GM15510 (cell line): Measurements from ENCODE around the gene DIP2A.

Experiments used
- POLR2A ChIP-seq: IDR thresholded peaks from 3 replicates; pipeline ENCODE4 v1.6.1; 2011; ENCODE audit warnings: borderline replicate concordance; ENCODE audit not compliant: insufficient read length; ENCODE audit errors: extremely low read depth

Gene DIP2A

DNA sequence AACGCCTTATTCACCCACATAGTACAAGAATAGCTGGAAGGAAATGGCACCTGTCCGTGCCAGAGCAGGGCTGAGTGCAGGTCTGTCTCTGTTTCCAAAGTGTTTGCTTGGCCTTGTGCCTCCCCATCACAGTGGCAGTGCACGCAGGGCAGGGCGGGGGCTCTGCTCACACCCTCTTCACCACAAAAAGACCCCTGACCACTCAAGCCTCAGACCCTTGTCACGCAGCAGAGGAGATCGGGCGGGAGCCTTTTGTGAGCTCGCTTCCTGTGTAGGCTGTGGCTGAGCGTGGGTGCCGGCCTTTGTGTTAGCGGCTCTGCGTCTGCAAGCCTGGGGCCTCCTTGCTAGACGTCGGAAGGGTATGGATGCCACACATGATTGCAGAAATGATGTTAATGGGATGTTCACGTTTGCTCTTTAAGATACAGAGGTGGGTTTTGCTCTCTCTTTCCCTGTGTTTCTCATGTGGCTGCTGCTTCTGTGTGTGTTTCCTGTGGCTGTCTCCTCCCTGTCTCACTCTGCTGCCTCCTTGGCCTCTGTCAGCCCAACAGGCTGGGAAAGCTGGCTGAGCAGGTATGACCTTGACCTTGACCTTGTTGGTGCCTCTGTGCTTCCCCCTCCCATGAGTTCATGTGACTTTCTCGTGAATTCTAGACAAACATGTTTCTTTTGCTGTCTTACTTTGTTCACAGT lies 100.7 kb downstream of the DIP2A start:
- TF ChIP-seq POLR2A: peak; percentile 17

DNA sequence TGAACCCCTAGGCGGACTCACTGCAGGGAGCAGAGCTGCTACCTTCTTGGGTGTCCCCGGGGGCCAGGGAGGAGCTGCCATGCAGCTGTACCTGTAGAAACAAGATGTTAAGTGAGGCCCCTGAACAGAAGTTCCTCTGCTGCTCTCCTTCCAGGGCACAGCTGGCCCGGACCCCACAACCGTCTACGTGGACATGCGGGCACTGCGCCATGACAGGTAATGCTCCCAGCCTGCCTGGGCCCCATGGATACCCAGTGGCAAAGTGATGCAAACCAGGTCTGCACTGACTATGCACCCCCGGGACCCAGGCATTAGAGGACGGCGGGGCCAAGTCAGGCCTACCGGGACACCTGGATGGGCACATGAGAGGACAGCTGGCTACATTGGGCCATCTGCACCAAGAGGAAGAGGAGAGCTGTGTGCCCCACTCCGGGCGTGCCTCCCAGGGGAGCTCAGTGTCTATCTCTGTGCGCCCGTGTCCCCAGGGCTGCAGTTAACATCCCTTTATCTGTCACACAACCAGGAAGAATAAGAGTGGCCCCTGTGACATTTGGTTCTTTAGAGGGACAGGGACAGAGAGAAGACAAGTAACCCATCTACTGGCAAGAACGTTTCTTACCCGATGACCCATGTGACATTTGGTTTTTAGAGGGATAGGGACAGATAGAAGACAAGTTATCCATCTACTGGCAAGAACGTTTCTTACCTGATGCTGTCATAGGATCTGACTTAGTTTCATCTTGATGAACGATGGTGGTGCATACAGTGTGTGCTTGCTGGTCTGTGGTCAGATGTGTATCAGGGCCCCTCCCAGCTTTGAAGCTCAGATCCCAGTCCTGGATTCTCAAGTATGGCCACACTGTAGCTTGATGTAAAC lies 102.1 kb downstream of the DIP2A start:
- TF ChIP-seq POLR2A: no peak

- no peak for TF ChIP-seq POLR2A
Measured at GRCh38 chr21:46561445-46562090, 102.9 kb downstream of the DIP2A start.

DNA sequence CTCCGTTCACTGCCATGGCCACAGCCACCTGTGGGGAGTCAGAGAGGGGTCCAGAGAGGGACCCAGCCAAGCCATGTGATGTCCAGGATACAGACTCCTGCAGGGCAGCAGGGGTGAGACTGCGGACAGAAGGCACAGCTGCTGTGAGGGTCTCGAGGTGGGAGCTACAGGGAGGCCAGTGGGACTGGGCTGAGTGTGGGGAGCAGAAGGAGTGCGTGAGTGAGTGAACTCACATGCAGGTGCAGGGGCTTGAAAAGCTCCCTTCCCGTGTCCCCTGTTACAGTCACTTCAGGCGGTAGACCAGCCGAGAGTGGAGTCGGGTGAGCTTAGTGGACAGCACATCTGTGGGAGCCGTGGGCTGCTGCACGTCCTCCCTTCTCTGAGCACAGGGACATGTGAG lies 103.8 kb downstream of the DIP2A start:
- TF ChIP-seq POLR2A: no peak

- TF ChIP-seq POLR2A: no peak
Measured at GRCh38 chr21:46562964-46563607, 104.4 kb downstream of the DIP2A start.

GRCh38 chr21:46564391-46564790 lies 105.7 kb downstream of the DIP2A start:
- no peak for TF ChIP-seq POLR2A

GRCh38 chr21:46567348-46567747 lies 108.7 kb downstream of the DIP2A start:
- no peak for TF ChIP-seq POLR2A

- TF ChIP-seq POLR2A: no peak
Measured at GRCh38 chr21:46568562-46568961, 109.9 kb downstream of the DIP2A start.

DNA sequence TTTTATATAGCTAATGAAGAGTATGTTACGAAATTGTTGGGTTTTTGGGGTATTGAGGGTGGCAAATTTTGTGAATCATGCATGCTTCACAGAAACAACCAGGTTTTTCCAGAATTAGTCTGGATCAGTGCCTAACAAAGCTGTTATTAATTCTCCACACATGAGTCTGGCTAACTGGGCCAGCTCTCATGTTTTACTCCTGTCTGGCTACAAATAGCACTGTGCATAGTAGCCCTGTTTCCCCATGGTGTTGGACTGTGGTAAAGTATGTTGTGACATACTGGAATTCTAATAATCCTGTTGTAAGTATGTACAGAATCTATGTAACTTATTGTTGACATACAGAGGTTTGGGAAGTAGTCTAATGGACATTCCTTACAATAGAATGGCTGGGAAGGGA lies 110.4 kb downstream of the DIP2A start:
- no peak for TF ChIP-seq POLR2A

- no peak for TF ChIP-seq POLR2A
Measured at GRCh38 chr21:46570119-46570518, 111.4 kb downstream of the DIP2A start.

- TF ChIP-seq POLR2A: no peak
Measured at GRCh38 chr21:46570631-46571030, 111.9 kb downstream of the DIP2A start.

DNA sequence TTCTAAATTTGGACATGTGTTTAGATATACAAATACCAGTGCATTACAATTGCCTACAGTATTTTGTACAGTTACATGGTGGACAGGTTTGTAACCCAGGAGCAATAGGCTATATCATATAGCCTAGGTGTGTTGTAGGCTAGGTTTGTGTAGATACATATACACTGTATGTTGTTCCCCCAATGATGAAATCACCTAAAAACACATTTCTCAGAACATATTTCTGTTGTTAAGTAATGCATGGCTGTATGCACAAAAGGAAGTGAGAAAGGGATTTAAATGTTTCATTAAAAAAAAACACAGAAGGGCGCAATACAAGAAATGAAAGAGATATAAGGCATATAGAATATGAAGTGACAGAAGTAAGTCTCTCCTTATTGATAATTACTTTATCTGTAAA lies 114.2 kb downstream of the DIP2A start:
- no peak for TF ChIP-seq POLR2A

- no peak for TF ChIP-seq POLR2A
Measured at GRCh38 chr21:46581780-46582307, 123.2 kb downstream of the DIP2A start.

GRCh38 chr21:46585191-46585953 lies 126.7 kb downstream of the DIP2A start:
- TF ChIP-seq POLR2A: no peak
